CD4-positive, alpha-beta T cell treated with Interleukin-17A for 4 hours (primary cell): Measurements from ENCODE around the gene ZNF566.
A peak's percentile ranks its signal among the peaks of the same experiment; 100 is the strongest.

Experiments
- DNase-seq: peaks from one replicate; pipeline ENCODE4 v3.0.0-alpha.2; 2020; ENCODE audit warnings: mixed read lengths

The ZNF566 gene

DNA sequence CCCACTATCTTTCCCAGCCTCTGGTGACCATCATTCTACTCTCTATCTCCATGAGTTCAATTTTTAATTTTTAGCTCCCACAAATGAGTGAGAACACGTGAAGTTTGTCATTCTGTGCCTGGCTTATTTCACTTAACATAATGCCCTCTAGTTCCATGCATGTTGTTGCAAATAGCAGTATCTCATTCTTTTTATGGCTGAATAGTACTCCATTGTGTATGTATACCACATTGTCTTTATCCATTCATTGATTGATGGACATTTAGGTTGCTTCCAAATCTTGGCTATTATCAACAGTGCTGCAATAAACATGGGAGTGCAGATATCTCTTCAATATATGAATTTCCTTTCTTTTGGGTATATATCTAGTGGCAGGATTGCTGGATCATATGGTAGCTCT lies 48.0 kb downstream of the ZNF566 start:
- DNase-seq = no peak

- no peak for DNase-seq
These were observed 52.8 kb downstream of the ZNF566 start for GRCh38 chr19:36436531-36436930.

- DNase-seq = no peak
These were observed 65.4 kb downstream of the ZNF566 start for GRCh38 chr19:36423925-36424324.

- DNase-seq = no peak
These were observed 67.4 kb downstream of the ZNF566 start for GRCh38 chr19:36421749-36422481.

GRCh38 chr19:36420961-36421748 lies 68.2 kb downstream of the ZNF566 start:
- DNase-seq = no peak

GRCh38 chr19:36418287-36419001 lies 70.9 kb downstream of the ZNF566 start, which contains the start of gene ZFP82:
ZFP82 (minus strand) TSS chr19:36418644; CDS start chr19:36409789, 8,855 bp downstream.
- peak; percentile 81 for DNase-seq

DNA sequence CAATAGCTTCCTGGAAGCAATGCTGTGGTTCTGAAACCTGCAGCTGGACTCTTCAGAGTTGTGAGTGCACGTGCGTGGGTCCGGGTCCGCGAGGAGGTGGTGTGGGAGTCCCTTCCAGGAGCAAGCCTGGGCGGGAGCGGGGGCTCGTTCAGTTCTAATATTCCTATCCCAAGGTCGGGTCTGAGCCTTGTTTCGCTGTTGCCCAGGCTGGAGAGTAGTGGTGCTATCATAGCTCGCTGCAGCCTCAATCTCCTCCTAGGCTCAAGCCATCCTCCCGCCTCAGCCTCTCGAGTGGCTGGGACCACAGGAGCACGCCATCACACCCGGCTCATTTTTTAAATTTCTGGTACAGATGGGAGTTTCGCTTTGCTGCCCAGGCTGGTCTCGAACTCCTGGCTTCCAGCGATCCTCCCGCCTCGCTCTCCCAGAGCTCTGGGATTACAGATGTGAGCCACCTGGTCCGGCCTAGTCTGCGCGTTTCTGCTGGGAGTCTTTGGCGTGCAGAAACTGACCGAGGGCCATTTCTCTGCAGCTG lies 71.5 kb downstream of the ZNF566 start:
- no peak for DNase-seq

DNA sequence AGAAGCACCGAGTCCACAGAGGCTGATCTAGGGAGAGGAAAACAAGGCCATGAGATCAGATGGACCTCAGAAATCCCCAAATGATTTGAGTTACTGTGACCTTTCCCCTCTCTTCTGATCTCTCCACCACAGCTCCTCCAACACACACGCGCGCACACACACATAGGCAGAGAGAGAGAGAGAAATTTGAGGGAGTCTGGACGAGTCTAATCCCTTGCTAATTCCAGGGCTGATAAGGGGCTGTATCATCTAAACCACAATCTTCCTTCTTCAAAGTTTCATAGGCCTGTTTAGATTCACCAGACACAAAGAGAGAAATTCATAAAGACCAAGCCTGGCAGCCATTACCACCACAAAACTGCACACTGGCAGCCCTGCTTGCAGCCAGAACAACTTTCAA lies 79.5 kb downstream of the ZNF566 start:
- DNase-seq = no peak

DNA sequence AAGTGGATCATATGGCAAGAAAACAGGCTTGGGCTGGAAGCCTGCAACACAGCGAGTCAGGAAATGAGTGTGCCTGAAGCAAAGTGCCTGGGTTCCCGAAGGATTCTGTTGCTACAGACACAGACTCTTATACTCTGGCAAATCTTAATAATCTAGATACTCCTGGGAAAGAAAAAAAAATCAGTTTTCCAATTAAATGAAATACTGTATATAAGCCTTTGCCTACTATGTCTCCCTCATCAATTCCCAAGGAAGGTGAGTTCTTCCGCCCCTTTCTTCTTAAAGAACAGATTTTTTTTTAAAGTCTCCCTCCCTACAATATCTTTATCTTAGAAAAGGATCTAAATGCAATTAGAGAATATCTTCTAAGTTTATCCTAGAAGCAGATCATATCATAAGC lies 81.3 kb downstream of the ZNF566 start:
- no peak for DNase-seq

GRCh38 chr19:36404498-36404897 lies 84.9 kb downstream of the ZNF566 start:
- no peak for DNase-seq

DNA sequence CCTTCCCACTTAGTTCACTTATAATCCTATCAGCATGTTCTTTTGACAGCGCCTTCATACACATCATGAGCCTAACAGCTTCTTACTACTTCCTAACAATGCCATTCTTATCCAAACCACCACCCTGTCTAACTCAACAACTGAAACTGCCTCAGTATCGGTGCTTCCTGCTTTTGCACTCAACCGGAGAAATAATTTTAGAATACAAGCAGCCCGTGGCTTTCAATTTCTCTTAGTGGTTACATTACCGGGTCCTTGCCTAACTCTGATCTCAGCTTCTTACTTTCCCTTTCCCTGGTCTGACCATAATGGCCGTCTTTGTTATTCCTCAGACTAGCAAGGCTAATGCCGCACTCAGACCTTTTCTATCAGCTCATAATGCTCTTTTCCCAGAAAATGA lies 87.9 kb downstream of the ZNF566 start:
- DNase-seq = no peak

GRCh38 chr19:36398571-36398970 lies 90.8 kb downstream of the ZNF566 start:
- DNase-seq = no peak
